GM23338 (cell line): Measurements from ENCODE around the gene DACH2. TPM values are rescaled to one million over a fixed set of nuclear protein-coding genes. Genes with fewer than 3 reads are reported as not detected.

Experiments used
- ATAC-seq: fragments of 200-7000 bp; cut with Tn5 transposase; 3 replicates; pipeline ENCODE4 v1.9.1; 2020
- DNase-seq: peaks from one replicate; pipeline ENCODE4 v3.0.0-alpha.2; 2015; ENCODE audit warnings: low spot score
- H2AFZ ChIP-seq: fragments of 200-600 bp; sonication (generic); 2 replicates; pipeline ENCODE4 v1.8.0; 2016; ENCODE audit warnings: antibody characterized with exemption, mild to moderate bottlenecking, moderate library complexity
- H3F3A ChIP-seq: fragments of 200-600 bp; sonication (generic); replicated peaks from 2 replicates; pipeline ENCODE4 v1.8.0; 2017; ENCODE audit warnings: antibody characterized with exemption, mixed run types, low read depth
- H3K27ac ChIP-seq: fragments of 200-600 bp; sonication (generic); 2 replicates; pipeline ENCODE4 v1.6.1; 2016; ENCODE audit warnings: low read depth
- H3K27me3 ChIP-seq: fragments of 200-600 bp; sonication (generic); 2 replicates; pipeline ENCODE4 v1.8.0; 2016; ENCODE audit warnings: mild to moderate bottlenecking, mixed run types, moderate library complexity; ENCODE audit not compliant: insufficient read depth
- H3K36me3 ChIP-seq: fragments of 200-600 bp; sonication (generic); 2 replicates; pipeline ENCODE4 v1.8.0; 2016; ENCODE audit warnings: mild to moderate bottlenecking; ENCODE audit not compliant: insufficient read depth
- H3K4me1 ChIP-seq: fragments of 200-600 bp; sonication (generic); 2 replicates; pipeline ENCODE4 v1.8.0; 2016; ENCODE audit warnings: mild to moderate bottlenecking, moderate library complexity; ENCODE audit not compliant: insufficient read depth
- H3K4me2 ChIP-seq: fragments of 200-600 bp; sonication (generic); 2 replicates; pipeline ENCODE4 v1.7.1; 2017; ENCODE audit warnings: mixed run types
- H3K4me3 ChIP-seq: fragments of 200-600 bp; sonication (generic); 2 replicates; pipeline ENCODE4 v1.6.1; 2016; ENCODE audit warnings: mixed run types
- H3K79me2 ChIP-seq: fragments of 200-600 bp; sonication (generic); replicated peaks from 2 replicates; pipeline ENCODE4 v1.8.0; 2017; ENCODE audit warnings: mild to moderate bottlenecking; ENCODE audit not compliant: insufficient read depth
- H3K9me2 ChIP-seq: fragments of 200-600 bp; sonication (generic); 2 replicates; pipeline ENCODE4 v1.8.0; 2017; ENCODE audit not compliant: insufficient read depth
- H4K20me1 ChIP-seq: fragments of 200-600 bp; sonication (generic); replicated peaks from 2 replicates; pipeline ENCODE4 v1.8.0; 2017; ENCODE audit warnings: mild to moderate bottlenecking; ENCODE audit not compliant: insufficient read depth
- H3K27ac Mint-ChIP-seq: 2 replicates; pipeline ENCODE4 v1.8.0; 2020; ENCODE audit warnings: inconsistent platforms, mild to moderate bottlenecking, moderate library complexity, mixed read lengths
- H3K27me3 Mint-ChIP-seq: 3 replicates; pipeline ENCODE4 v1.8.0; 2022; ENCODE audit warnings: low read depth, mild to moderate bottlenecking, moderate library complexity, mixed read lengths, inconsistent platforms; ENCODE audit not compliant: insufficient read depth, poor library complexity
- H3K36me3 Mint-ChIP-seq: 3 replicates; pipeline ENCODE4 v1.8.0; 2021; ENCODE audit warnings: low read depth, mild to moderate bottlenecking, inconsistent platforms, moderate library complexity, mixed read lengths
- H3K4me1 Mint-ChIP-seq: 3 replicates; pipeline ENCODE4 v1.8.0; 2020; ENCODE audit warnings: mild to moderate bottlenecking, inconsistent platforms, mixed read lengths
- H3K4me3 Mint-ChIP-seq: 3 replicates; pipeline ENCODE4 v1.8.0; 2021; ENCODE audit warnings: moderate library complexity, mild to moderate bottlenecking, inconsistent platforms, mixed read lengths
- H3K9me3 Mint-ChIP-seq: 3 replicates; pipeline ENCODE4 v1.8.0; 2020; ENCODE audit warnings: moderate library complexity, mild to moderate bottlenecking, inconsistent platforms, mixed read lengths
- ZNF114 ChIP-seq: fragments of 250-450 bp; sonication (Bioruptor Pico); IDR thresholded peaks from 2 replicates; pipeline ENCODE4 v1.5.0; 2020; ENCODE audit warnings: mild to moderate bottlenecking, moderate library complexity
- polyA plus RNA-seq: library from polyadenylated mRNA; unstranded; fragments of >200 nt; fragmentation: Nextera tagmentation; extraction: Ambion mirVana; gene quantifications from 2 replicates; pipeline ENCODE4 v1.2.1, GENCODE V29; 2016
- total RNA-seq: library from RNA; depleted of rRNA; stranded (reverse); fragments of >200 nt; shearing (Covaris generic); gene quantifications from 2 replicates; pipeline ENCODE4 v1.2.3, GENCODE V29; 2014
- TF ChIP-seq, protein P1 (sequence below): fragments of 250-450 bp; sonication (Bioruptor Pico); IDR thresholded peaks from 2 replicates; pipeline ENCODE4 v1.5.0; 2020; ENCODE audit warnings: mild to moderate bottlenecking, moderate library complexity
- TF ChIP-seq, protein P2 (sequence below), 2 experiments: fragments of 200-600 bp in 1 of 2; sonication (generic) in 1 of 2; conservative IDR thresholded peaks; 2 replicates each; pipeline versions ENCODE4 v1.5.1 to v1.6.1; 2016 to 2017; ENCODE audit warnings: antibody characterized with exemption in 2 of 2, low read depth in 2 of 2, mild to moderate bottlenecking in 2 of 2, moderate library complexity in 1 of 2

DACH2 gene
- total and polyA plus RNA-seq, 2 experiments from 2014 or later: 2.4 to 4.6 TPM

- TF ChIP-seq, protein P1, sequence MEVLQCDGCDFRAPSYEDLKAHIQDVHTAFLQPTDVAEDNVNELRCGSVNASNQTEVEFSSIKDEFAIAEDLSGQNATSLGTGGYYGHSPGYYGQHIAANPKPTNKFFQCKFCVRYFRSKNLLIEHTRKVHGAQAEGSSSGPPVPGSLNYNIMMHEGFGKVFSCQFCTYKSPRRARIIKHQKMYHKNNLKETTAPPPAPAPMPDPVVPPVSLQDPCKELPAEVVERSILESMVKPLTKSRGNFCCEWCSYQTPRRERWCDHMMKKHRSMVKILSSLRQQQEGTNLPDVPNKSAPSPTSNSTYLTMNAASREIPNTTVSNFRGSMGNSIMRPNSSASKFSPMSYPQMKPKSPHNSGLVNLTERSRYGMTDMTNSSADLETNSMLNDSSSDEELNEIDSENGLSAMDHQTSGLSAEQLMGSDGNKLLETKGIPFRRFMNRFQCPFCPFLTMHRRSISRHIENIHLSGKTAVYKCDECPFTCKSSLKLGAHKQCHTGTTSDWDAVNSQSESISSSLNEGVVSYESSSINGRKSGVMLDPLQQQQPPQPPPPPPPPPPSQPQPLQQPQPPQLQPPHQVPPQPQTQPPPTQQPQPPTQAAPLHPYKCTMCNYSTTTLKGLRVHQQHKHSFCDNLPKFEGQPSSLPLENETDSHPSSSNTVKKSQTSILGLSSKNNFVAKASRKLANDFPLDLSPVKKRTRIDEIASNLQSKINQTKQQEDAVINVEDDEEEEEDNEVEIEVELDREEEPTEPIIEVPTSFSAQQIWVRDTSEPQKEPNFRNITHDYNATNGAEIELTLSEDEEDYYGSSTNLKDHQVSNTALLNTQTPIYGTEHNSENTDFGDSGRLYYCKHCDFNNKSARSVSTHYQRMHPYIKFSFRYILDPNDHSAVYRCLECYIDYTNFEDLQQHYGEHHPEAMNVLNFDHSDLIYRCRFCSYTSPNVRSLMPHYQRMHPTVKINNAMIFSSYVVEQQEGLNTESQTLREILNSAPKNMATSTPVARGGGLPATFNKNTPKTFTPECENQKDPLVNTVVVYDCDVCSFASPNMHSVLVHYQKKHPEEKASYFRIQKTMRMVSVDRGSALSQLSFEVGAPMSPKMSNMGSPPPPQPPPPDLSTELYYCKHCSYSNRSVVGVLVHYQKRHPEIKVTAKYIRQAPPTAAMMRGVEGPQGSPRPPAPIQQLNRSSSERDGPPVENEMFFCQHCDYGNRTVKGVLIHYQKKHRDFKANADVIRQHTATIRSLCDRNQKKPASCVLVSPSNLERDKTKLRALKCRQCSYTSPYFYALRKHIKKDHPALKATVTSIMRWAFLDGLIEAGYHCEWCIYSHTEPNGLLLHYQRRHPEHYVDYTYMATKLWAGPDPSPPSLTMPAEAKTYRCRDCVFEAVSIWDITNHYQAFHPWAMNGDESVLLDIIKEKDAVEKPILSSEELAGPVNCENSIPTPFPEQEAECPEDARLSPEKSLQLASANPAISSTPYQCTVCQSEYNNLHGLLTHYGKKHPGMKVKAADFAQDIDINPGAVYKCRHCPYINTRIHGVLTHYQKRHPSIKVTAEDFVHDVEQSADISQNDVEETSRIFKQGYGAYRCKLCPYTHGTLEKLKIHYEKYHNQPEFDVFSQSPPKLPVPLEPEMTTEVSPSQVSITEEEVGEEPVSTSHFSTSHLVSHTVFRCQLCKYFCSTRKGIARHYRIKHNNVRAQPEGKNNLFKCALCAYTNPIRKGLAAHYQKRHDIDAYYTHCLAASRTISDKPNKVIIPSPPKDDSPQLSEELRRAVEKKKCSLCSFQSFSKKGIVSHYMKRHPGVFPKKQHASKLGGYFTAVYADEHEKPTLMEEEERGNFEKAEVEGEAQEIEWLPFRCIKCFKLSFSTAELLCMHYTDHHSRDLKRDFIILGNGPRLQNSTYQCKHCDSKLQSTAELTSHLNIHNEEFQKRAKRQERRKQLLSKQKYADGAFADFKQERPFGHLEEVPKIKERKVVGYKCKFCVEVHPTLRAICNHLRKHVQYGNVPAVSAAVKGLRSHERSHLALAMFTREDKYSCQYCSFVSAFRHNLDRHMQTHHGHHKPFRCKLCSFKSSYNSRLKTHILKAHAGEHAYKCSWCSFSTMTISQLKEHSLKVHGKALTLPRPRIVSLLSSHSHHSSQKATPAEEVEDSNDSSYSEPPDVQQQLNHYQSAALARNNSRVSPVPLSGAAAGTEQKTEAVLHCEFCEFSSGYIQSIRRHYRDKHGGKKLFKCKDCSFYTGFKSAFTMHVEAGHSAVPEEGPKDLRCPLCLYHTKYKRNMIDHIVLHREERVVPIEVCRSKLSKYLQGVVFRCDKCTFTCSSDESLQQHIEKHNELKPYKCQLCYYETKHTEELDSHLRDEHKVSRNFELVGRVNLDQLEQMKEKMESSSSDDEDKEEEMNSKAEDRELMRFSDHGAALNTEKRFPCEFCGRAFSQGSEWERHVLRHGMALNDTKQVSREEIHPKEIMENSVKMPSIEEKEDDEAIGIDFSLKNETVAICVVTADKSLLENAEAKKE (CRISPR knock-in tag): no peak
Observed at GRCh38 chrX:86154553-86154952, 6.3 kb downstream of the DACH2 start (continued).

DNA sequence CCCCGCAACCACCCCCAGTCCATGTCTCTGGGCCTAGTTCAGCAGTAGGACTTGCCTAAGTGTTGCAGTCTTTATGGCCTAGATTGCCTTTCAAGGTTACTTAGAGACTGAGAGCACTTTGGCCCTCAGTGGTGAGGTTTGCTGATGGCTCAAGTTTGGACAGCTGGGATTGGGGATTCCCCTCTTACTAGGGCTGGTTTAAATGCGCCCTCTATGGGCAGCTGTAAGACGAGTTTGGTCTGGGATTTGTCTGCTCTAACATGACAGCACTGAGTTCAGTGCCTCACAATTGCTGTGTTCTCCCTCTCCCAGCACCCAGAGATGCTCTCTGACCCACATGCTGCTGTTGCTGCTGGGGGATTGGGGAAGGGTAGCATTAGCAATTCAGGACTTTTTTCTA is 23.1 kb downstream of the DACH2 start:
- H3K27ac Mint-ChIP-seq: no peak overlapping the region
- TF ChIP-seq ZNF114 (CRISPR knock-in tag): no peak
- TF ChIP-seq, protein P2, sequence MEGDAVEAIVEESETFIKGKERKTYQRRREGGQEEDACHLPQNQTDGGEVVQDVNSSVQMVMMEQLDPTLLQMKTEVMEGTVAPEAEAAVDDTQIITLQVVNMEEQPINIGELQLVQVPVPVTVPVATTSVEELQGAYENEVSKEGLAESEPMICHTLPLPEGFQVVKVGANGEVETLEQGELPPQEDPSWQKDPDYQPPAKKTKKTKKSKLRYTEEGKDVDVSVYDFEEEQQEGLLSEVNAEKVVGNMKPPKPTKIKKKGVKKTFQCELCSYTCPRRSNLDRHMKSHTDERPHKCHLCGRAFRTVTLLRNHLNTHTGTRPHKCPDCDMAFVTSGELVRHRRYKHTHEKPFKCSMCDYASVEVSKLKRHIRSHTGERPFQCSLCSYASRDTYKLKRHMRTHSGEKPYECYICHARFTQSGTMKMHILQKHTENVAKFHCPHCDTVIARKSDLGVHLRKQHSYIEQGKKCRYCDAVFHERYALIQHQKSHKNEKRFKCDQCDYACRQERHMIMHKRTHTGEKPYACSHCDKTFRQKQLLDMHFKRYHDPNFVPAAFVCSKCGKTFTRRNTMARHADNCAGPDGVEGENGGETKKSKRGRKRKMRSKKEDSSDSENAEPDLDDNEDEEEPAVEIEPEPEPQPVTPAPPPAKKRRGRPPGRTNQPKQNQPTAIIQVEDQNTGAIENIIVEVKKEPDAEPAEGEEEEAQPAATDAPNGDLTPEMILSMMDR (conservative IDR thresholded peaks at IDR 0.05; ENCODE audit: low read depth in 2 of 2): peak; percentile 57 to 75
- peaks cover 3% of the 10 kb centered on the region for H3K27me3 Mint-ChIP-seq

More for the DNA sequence above, 23.1 kb downstream of the DACH2 start:
- Histone ChIP-seq H3K79me2 (no peaks in the 10 kb centered on the region), H3K4me2 (no peak overlapping the region), H4K20me1 (no peaks in the 10 kb centered on the region), H3K27me3 (no peaks in the 10 kb centered on the region), H3K27ac (no peak overlapping the region), H3K36me3 (no peaks in the 10 kb centered on the region), H3K9me2 (no peaks in the 10 kb centered on the region), H3K4me1 (no peaks in the 10 kb centered on the region), H3K4me3 (no peak overlapping the region), H2AFZ (no peak overlapping the region), H3F3A (no peaks in the 10 kb centered on the region)
- no peaks in the 10 kb centered on the region for H3K9me3 Mint-ChIP-seq
- no peaks in the 10 kb centered on the region for H3K36me3 Mint-ChIP-seq
- no peaks in the 10 kb centered on the region for H3K4me1 Mint-ChIP-seq
- no peak overlapping the region for H3K4me3 Mint-ChIP-seq
- ATAC-seq (peak; percentile 84), DNase-seq (peak; percentile 69)
